HEK293 (cell line): ENCODE data around the gene MLLT3.

Experiments
- HOXA7 ChIP-seq: sonication (generic); formaldehyde crosslinking; IDR thresholded peaks from 2 replicates; pipeline ENCODE4 v1.8.1; 2022; ENCODE audit warnings: missing genetic modification reagents, borderline replicate concordance
- KLF16 ChIP-seq: fragments of 450-650 bp; formaldehyde crosslinking; IDR thresholded peaks from 2 replicates; pipeline ENCODE4 v1.5.1; 2017; ENCODE audit warnings: missing biosample characterization, missing genetic modification characterization
- SETDB1 ChIP-seq: IDR thresholded peaks from one replicate; pipeline ENCODE4 v1.6.1; 2017; ENCODE audit warnings: mild to moderate bottlenecking, low read length, moderate library complexity, mixed read lengths; ENCODE audit not compliant: insufficient read length
- ZBTB7A ChIP-seq: fragments of 450-650 bp; formaldehyde crosslinking; IDR thresholded peaks from 2 replicates; pipeline ENCODE4 v1.5.1; 2016; ENCODE audit warnings: low read depth, missing biosample characterization, missing genetic modification characterization
- ZNF174 ChIP-seq: fragments of 450-650 bp; formaldehyde crosslinking; IDR thresholded peaks from 2 replicates; pipeline ENCODE4 v1.5.0; 2017; ENCODE audit warnings: missing biosample characterization, mild to moderate bottlenecking, missing genetic modification characterization
- ZNF184 ChIP-seq: fragments of 450-650 bp; IDR thresholded peaks from 2 replicates; pipeline ENCODE4 v1.5.1; 2018; ENCODE audit warnings: missing biosample characterization, mild to moderate bottlenecking, missing genetic modification characterization
- ZNF202 ChIP-seq: fragments of 450-650 bp; formaldehyde crosslinking; IDR thresholded peaks from 2 replicates; pipeline ENCODE4 v1.5.1; 2016; ENCODE audit warnings: missing biosample characterization, missing genetic modification characterization, borderline replicate concordance
- ZNF23 ChIP-seq: fragments of 450-650 bp; formaldehyde crosslinking; IDR thresholded peaks from 2 replicates; pipeline ENCODE4 v1.5.1; 2016; ENCODE audit warnings: missing biosample characterization, missing genetic modification characterization, borderline replicate concordance
- ZNF558 ChIP-seq: fragments of 450-650 bp; formaldehyde crosslinking; IDR thresholded peaks from 2 replicates; pipeline ENCODE4 v1.5.1; 2016; ENCODE audit warnings: missing biosample characterization, missing genetic modification characterization
- TF ChIP-seq, protein P1 (sequence below): fragments of 450-650 bp; formaldehyde crosslinking; IDR thresholded peaks from 2 replicates; pipeline ENCODE4 v1.5.1; 2016; ENCODE audit warnings: missing biosample characterization, missing genetic modification characterization
- TF ChIP-seq, protein P2 (sequence below): fragments of 450-650 bp; formaldehyde crosslinking; IDR thresholded peaks from 2 replicates; pipeline ENCODE4 v1.5.0; 2017; ENCODE audit warnings: missing biosample characterization, missing genetic modification characterization, borderline replicate concordance
- TF ChIP-seq, protein P3 (sequence below): fragments of 450-650 bp; formaldehyde crosslinking; IDR thresholded peaks from 2 replicates; pipeline ENCODE4 v1.5.1; 2016; ENCODE audit warnings: missing biosample characterization, missing genetic modification characterization
- TF ChIP-seq, protein P4 (sequence below): fragments of 450-650 bp; formaldehyde crosslinking; conservative IDR thresholded peaks from 2 replicates; pipeline ENCODE4 v1.5.1; 2016; ENCODE audit warnings: low read depth, missing biosample characterization, missing genetic modification characterization

DNA sequence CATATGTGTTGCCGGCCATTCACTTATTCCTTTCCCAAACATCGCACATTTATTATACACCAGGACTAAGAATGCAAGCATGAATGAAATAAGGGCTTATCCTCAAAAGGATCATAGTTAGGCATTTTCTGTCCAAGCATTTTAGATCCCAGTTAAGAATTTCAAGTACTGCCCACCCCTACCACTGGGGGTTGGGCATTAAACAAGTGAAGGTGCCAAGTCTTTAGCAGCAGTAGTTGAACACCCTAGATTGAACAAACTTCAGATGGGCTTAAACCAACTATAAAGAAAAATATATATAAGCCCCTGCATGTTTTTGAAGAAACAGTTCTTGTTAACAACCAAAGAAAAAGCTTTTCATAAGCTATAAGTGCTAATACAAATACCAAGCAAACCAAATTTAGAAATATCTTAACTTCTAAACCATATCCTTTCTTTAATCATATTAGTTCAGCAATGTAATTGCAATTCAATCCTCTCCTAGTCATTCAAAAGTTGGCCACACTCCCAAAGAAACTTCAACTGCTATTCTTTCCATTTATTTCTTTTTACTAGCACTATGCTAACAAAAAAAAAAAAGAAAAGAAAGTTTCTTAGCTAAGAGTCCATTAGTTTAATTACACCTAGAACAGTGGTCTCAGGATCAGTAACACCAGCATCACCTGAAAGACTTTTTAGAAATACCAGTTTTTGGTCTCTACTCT lies 149.8 kb downstream of the MLLT3 start:
- TF ChIP-seq, protein P1, sequence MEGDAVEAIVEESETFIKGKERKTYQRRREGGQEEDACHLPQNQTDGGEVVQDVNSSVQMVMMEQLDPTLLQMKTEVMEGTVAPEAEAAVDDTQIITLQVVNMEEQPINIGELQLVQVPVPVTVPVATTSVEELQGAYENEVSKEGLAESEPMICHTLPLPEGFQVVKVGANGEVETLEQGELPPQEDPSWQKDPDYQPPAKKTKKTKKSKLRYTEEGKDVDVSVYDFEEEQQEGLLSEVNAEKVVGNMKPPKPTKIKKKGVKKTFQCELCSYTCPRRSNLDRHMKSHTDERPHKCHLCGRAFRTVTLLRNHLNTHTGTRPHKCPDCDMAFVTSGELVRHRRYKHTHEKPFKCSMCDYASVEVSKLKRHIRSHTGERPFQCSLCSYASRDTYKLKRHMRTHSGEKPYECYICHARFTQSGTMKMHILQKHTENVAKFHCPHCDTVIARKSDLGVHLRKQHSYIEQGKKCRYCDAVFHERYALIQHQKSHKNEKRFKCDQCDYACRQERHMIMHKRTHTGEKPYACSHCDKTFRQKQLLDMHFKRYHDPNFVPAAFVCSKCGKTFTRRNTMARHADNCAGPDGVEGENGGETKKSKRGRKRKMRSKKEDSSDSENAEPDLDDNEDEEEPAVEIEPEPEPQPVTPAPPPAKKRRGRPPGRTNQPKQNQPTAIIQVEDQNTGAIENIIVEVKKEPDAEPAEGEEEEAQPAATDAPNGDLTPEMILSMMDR (tag by site-specific recombination) = no peak
- TF ChIP-seq ZNF184 (tag by site-specific recombination) (no peak), ZNF558 (tag by site-specific recombination) (no peak), ZBTB7A (tag by site-specific recombination) (no peak), HOXA7 (CRISPR knock-in tag) (no peak), ZNF174 (tag by site-specific recombination) (no peak), SETDB1 (no peak), ZNF23 (no peak), KLF16 (tag by site-specific recombination) (no peak), ZNF202 (no peak)
- TF ChIP-seq, protein P2, sequence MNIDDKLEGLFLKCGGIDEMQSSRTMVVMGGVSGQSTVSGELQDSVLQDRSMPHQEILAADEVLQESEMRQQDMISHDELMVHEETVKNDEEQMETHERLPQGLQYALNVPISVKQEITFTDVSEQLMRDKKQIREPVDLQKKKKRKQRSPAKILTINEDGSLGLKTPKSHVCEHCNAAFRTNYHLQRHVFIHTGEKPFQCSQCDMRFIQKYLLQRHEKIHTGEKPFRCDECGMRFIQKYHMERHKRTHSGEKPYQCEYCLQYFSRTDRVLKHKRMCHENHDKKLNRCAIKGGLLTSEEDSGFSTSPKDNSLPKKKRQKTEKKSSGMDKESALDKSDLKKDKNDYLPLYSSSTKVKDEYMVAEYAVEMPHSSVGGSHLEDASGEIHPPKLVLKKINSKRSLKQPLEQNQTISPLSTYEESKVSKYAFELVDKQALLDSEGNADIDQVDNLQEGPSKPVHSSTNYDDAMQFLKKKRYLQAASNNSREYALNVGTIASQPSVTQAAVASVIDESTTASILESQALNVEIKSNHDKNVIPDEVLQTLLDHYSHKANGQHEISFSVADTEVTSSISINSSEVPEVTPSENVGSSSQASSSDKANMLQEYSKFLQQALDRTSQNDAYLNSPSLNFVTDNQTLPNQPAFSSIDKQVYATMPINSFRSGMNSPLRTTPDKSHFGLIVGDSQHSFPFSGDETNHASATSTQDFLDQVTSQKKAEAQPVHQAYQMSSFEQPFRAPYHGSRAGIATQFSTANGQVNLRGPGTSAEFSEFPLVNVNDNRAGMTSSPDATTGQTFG = no peak
- TF ChIP-seq, protein P3, sequence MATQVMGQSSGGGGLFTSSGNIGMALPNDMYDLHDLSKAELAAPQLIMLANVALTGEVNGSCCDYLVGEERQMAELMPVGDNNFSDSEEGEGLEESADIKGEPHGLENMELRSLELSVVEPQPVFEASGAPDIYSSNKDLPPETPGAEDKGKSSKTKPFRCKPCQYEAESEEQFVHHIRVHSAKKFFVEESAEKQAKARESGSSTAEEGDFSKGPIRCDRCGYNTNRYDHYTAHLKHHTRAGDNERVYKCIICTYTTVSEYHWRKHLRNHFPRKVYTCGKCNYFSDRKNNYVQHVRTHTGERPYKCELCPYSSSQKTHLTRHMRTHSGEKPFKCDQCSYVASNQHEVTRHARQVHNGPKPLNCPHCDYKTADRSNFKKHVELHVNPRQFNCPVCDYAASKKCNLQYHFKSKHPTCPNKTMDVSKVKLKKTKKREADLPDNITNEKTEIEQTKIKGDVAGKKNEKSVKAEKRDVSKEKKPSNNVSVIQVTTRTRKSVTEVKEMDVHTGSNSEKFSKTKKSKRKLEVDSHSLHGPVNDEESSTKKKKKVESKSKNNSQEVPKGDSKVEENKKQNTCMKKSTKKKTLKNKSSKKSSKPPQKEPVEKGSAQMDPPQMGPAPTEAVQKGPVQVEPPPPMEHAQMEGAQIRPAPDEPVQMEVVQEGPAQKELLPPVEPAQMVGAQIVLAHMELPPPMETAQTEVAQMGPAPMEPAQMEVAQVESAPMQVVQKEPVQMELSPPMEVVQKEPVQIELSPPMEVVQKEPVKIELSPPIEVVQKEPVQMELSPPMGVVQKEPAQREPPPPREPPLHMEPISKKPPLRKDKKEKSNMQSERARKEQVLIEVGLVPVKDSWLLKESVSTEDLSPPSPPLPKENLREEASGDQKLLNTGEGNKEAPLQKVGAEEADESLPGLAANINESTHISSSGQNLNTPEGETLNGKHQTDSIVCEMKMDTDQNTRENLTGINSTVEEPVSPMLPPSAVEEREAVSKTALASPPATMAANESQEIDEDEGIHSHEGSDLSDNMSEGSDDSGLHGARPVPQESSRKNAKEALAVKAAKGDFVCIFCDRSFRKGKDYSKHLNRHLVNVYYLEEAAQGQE (tag by site-specific recombination) = no peak
- TF ChIP-seq, protein P4, sequence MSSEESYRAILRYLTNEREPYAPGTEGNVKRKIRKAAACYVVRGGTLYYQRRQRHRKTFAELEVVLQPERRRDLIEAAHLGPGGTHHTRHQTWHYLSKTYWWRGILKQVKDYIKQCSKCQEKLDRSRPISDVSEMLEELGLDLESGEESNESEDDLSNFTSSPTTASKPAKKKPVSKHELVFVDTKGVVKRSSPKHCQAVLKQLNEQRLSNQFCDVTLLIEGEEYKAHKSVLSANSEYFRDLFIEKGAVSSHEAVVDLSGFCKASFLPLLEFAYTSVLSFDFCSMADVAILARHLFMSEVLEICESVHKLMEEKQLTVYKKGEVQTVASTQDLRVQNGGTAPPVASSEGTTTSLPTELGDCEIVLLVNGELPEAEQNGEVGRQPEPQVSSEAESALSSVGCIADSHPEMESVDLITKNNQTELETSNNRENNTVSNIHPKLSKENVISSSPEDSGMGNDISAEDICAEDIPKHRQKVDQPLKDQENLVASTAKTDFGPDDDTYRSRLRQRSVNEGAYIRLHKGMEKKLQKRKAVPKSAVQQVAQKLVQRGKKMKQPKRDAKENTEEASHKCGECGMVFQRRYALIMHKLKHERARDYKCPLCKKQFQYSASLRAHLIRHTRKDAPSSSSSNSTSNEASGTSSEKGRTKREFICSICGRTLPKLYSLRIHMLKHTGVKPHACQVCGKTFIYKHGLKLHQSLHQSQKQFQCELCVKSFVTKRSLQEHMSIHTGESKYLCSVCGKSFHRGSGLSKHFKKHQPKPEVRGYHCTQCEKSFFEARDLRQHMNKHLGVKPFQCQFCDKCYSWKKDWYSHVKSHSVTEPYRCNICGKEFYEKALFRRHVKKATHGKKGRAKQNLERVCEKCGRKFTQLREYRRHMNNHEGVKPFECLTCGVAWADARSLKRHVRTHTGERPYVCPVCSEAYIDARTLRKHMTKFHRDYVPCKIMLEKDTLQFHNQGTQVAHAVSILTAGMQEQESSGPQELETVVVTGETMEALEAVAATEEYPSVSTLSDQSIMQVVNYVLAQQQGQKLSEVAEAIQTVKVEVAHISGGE (tag by site-specific recombination) = no peak
